Stomach (tissue), 4 donors: ENCODE results near the gene COA4.

Experiments used
- POLR2A ChIP-seq, 4 donors: fragments of 450-650 bp; IDR thresholded peaks; one replicate each; pipeline ENCODE4 v1.6.1; 2016; ENCODE audit warnings: antibody characterized with exemption in 4 of 4, control low read depth in 2 of 4, mild to moderate bottlenecking in 1 of 4, moderate library complexity in 1 of 4
- TF ChIP-seq, protein P1 (sequence below), 7 experiments: fragments of 450-650 bp in 4 of 7; fragments of 200-600 bp in 3 of 7; sonication (generic) in 3 of 7; IDR thresholded peaks; one replicate each; pipeline ENCODE4 v1.5.1; 2016 to 2019; ENCODE audit warnings: antibody characterized with exemption in 7 of 7, control low read depth in 2 of 7, mild to moderate bottlenecking in 1 of 7

DNA sequence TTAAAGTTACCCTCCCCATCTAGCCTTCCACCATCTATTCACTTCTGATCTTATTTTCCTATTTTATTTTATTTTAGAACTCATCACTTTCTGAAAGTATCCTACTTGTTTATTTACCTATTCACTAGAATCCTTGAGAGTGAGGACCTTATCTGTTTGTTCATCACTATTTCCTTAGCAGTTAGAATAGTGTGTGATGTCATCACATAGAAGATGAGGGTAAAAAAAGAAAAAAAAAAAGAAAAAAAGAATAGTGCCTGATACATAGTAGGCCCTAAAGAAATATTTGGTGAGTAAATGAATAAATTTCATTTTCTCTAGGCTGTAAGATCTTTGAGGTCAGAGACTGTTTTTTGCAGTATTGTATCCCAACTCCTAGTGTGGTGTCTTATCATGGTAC, 36.8 kb upstream of the COA4 start:
- TF ChIP-seq, protein P1, sequence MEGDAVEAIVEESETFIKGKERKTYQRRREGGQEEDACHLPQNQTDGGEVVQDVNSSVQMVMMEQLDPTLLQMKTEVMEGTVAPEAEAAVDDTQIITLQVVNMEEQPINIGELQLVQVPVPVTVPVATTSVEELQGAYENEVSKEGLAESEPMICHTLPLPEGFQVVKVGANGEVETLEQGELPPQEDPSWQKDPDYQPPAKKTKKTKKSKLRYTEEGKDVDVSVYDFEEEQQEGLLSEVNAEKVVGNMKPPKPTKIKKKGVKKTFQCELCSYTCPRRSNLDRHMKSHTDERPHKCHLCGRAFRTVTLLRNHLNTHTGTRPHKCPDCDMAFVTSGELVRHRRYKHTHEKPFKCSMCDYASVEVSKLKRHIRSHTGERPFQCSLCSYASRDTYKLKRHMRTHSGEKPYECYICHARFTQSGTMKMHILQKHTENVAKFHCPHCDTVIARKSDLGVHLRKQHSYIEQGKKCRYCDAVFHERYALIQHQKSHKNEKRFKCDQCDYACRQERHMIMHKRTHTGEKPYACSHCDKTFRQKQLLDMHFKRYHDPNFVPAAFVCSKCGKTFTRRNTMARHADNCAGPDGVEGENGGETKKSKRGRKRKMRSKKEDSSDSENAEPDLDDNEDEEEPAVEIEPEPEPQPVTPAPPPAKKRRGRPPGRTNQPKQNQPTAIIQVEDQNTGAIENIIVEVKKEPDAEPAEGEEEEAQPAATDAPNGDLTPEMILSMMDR (IDR thresholded peaks at IDR 0.05): no peak
- TF ChIP-seq POLR2A (IDR thresholded peaks at IDR 0.05): no peak
